ENCODE data around the gene SLC12A3. TPM values are rescaled to one million over a fixed set of nuclear protein-coding genes. Genes with fewer than 3 reads are reported as not detected.

The SLC12A3 gene
- total and polyA plus RNA-seq, 2 of the 8 experiments (the other 6 are each of a cell fraction or from before 2014, with no cell fraction given): not detected

- Histone ChIP-seq H3K36me3 (ENCODE audit: control insufficient read depth in 2 of 4, insufficient read depth in 4 of 4, low read length in 3 of 4) (no peaks in the 10 kb centered on the region), H2BK12ac (ENCODE audit: low read depth, low read length) (0 out of 2 replicates have a peak overlapping the region, but pooled peaks have one; percentile 50), H3K79me2 (ENCODE audit: control insufficient read depth in 1 of 2, insufficient read depth in 2 of 2, low read length in 2 of 2) (no peaks in the 10 kb centered on the region), H3K23ac (ENCODE audit: insufficient read length) (no peak overlapping the region), H2AK5ac (ENCODE audit: low read depth, low read length) (no peak overlapping the region), H4K5ac (ENCODE audit: insufficient read length, low read depth, low read length) (no peak overlapping the region), H3K23me2 (ENCODE audit: low read depth, low read length) (no peaks in the 10 kb centered on the region; the same call in 1 of the 2 replicates), H3K27ac (ENCODE audit: low read depth, low read length) (no peak overlapping the region), H3K9me3 (ENCODE audit: insufficient read depth in 2 of 2, low read depth in 1 of 2, low read length in 1 of 2) (no peaks in the 10 kb centered on the region), H4K91ac (replicated peaks; ENCODE audit: insufficient read length, low read length) (no peak overlapping the region), H3K9ac (replicated peaks in 1 of 4; ENCODE audit: extremely low read depth in 1 of 4, low read depth in 3 of 4, low read length in 3 of 4) (no peak overlapping the region), H3K27me3 (replicated peaks in 1 of 4; ENCODE audit: control insufficient read depth in 3 of 4, extremely low read depth in 1 of 4, insufficient read depth in 3 of 4, low read length in 3 of 4) (no peaks in the 10 kb centered on the region), H3K14ac (ENCODE audit: insufficient read length) (no peak overlapping the region), H2AFZ (ENCODE audit: low read length) (no peak overlapping the region; the same call in 1 of the 2 replicates), H3K4me1 (replicated peaks in 1 of 4; ENCODE audit: control insufficient read depth in 3 of 4, insufficient read depth in 4 of 4, low read length in 3 of 4) (no peaks in the 10 kb centered on the region), H2BK15ac (ENCODE audit: low read length) (no peak overlapping the region; the same call in 1 of the 2 replicates), H3K18ac (ENCODE audit: extremely low read depth, low read length) (no peak overlapping the region; the same call in 1 of the 2 replicates), H3K4me2 (ENCODE audit: insufficient read depth in 1 of 2, low read depth in 2 of 2, low read length in 2 of 2) (no peak overlapping the region), H3K4ac (replicated peaks; ENCODE audit: insufficient read length, low read depth, low read length) (no peak overlapping the region), H3K4me3 (ENCODE audit: extremely low read depth in 1 of 4, insufficient read depth in 2 of 4, low read depth in 3 of 4, low read length in 4 of 4) (no peak overlapping the region), H2BK120ac (replicated peaks; ENCODE audit: low read depth, low read length) (no peak overlapping the region), H3K56ac (replicated peaks; ENCODE audit: insufficient read length, low read depth, low read length) (no peak overlapping the region), H4K8ac (ENCODE audit: extremely low read depth, insufficient read depth, low read length) (no peak overlapping the region), H2BK5ac (ENCODE audit: low read depth, low read length) (no peak overlapping the region), H4K20me1 (replicated peaks in 1 of 2; ENCODE audit: control insufficient read depth in 1 of 2, insufficient read depth in 2 of 2, low read length in 2 of 2) (peaks cover 0 to 2% of the 10 kb centered on the region in 2 experiments), H2BK20ac (ENCODE audit: low read length) (no peak overlapping the region), H3K79me1 (ENCODE audit: low read depth, low read length) (no peaks in the 10 kb centered on the region)
- no peak for FAIRE-seq
- POLR2A ChIA-PET (ENCODE audit: partially characterized antibody): interaction anchor here (0.8 to 3.1 kb wide), 4 partner anchors 63 to 90 kb away, joined by 3 to 12 read pairs (median 3); no protein-coding TSS in a partner anchor
- CTCF ChIA-PET (ENCODE audit: partially characterized antibody): interaction anchor here (0.7 to 6.3 kb wide), 24 partner anchors 11 to 335 kb away, joined by 3 to 102 read pairs (median 4); partner anchors contain the start of gene HERPUD1
- no peak for DNase-seq (ENCODE audit: low read depth in 1 of 2, low spot score in 2 of 2)
- WGBS, 2 experiments (ENCODE audit: extremely low coverage in 1 of 2, insufficient coverage in 1 of 2, insufficient read length in 1 of 2, insufficient replicate concordance in 2 of 2, low coverage in 1 of 2, low lambda C conversion rate in 2 of 2, missing lambda C conversion rate in 1 of 2): 92% methylated on average over 5 of the region's 9 CpGs; no CpG with 5 or more reads in 1 of the 2 experiments
- TF ChIP-seq USF2 (IDR thresholded peaks at IDR 0.05; ENCODE audit: low read length) (no peak), EGR1 (IDR thresholded peaks at IDR 0.05; ENCODE audit: borderline replicate concordance, low read depth, low read length) (no peak), BCL11A (IDR thresholded peaks at IDR 0.05; ENCODE audit: low read depth in 2 of 2, low read length in 2 of 2) (no peak), SIN3A (conservative IDR thresholded peaks at IDR 0.05 in 1 of 2, IDR thresholded peaks at IDR 0.05 in 1 of 2; ENCODE audit: low read depth in 1 of 2, low read length in 2 of 2) (no peak), ASH2L (IDR thresholded peaks at IDR 0.05; ENCODE audit: low read length) (no peak), NRF1 (IDR thresholded peaks at IDR 0.05; ENCODE audit: low read depth, low read length) (no peak), KDM1A (IDR thresholded peaks at IDR 0.05; ENCODE audit: borderline replicate concordance, low read length) (no peak), CTCF (IDR thresholded peaks at IDR 0.05; ENCODE audit: control extremely low read depth in 1 of 3, insufficient read depth in 1 of 3, low read depth in 1 of 3, low read length in 3 of 3) (no peak), GABPA (IDR thresholded peaks at IDR 0.05; ENCODE audit: borderline replicate concordance, insufficient read depth, low read length) (no peak)
Measured at GRCh38 chr16:56868175-56868574, 3.2 kb downstream of the SLC12A3 start.

Data from H1 (cell line).